HepG2 (cell line): ENCODE data around the gene HBQ1. TPM values are rescaled to one million over a fixed set of nuclear protein-coding genes. Genes with fewer than 3 reads are reported as not detected.
A peak's percentile ranks its signal among the peaks of the same experiment; 100 is the strongest.

Experiments
- CSRNP2 ChIP-seq: sonication (generic); formaldehyde crosslinking; conservative IDR thresholded peaks from 2 replicates; pipeline ENCODE4 v1.8.0; 2022; ENCODE audit warnings: low read depth, missing genetic modification reagents
- HNRNPK ChIP-seq: fragments of 200-400 bp; formaldehyde crosslinking; IDR thresholded peaks from 2 replicates; pipeline ENCODE4 v1.6.1; 2018; ENCODE audit warnings: low read length, low read depth, moderate library complexity, mild to moderate bottlenecking; ENCODE audit not compliant: poor library complexity, severe bottlenecking
- HNRNPL ChIP-seq: fragments of 200-400 bp; formaldehyde crosslinking; IDR thresholded peaks from 2 replicates; pipeline ENCODE4 v1.6.1; 2017; ENCODE audit warnings: mild to moderate bottlenecking, low read depth, low read length
- KDM2A ChIP-seq: sonication (generic); formaldehyde crosslinking; IDR thresholded peaks from 2 replicates; pipeline ENCODE4 v1.4.0; 2020; ENCODE audit warnings: low read depth, missing genetic modification reagents, borderline replicate concordance
- MAZ ChIP-seq, 2 experiments: sonication (generic) in 1 of 2; formaldehyde crosslinking in 1 of 2; IDR thresholded peaks; 2 replicates each; pipeline versions ENCODE4 v1.5.0 to v1.6.1; 2012 to 2020; ENCODE audit warnings: low read depth in 2 of 2, mild to moderate bottlenecking in 2 of 2, borderline replicate concordance in 1 of 2, improper control_type of control experiment in 1 of 2, low read length in 1 of 2, missing genetic modification reagents in 1 of 2, moderate library complexity in 1 of 2
- NFATC3 ChIP-seq: sonication (generic); formaldehyde crosslinking; IDR thresholded peaks from 2 replicates; pipeline ENCODE4 v1.5.1; 2020; ENCODE audit warnings: mild to moderate bottlenecking, missing genetic modification reagents
- NFKBIZ ChIP-seq: IDR thresholded peaks from 2 replicates; pipeline ENCODE4 v1.6.1; 2018; ENCODE audit warnings: missing genetic modification reagents, missing compliant biosample characterization
- POLR2G ChIP-seq: fragments of 200-400 bp; formaldehyde crosslinking; IDR thresholded peaks from 2 replicates; pipeline ENCODE4 v1.6.1; 2018; ENCODE audit warnings: mild to moderate bottlenecking, low read depth, low read length, moderate library complexity
- RARA ChIP-seq: IDR thresholded peaks from 2 replicates; pipeline ENCODE4 v1.6.1; 2016; ENCODE audit warnings: missing genetic modification reagents, missing compliant biosample characterization
- SNAPC5 ChIP-seq: sonication (generic); formaldehyde crosslinking; IDR thresholded peaks from 2 replicates; pipeline ENCODE4 v1.8.1; 2023; ENCODE audit warnings: mild to moderate bottlenecking, missing genetic modification reagents, borderline replicate concordance
- SRF ChIP-seq: IDR thresholded peaks from 2 replicates; pipeline ENCODE4 v1.6.1; 2011; ENCODE audit warnings: mild to moderate bottlenecking, low read depth, low read length, moderate library complexity
- STAT5B ChIP-seq: sonication (generic); formaldehyde crosslinking; IDR thresholded peaks from 2 replicates; pipeline ENCODE4 v1.4.0; 2020; ENCODE audit warnings: missing genetic modification reagents
- TARDBP ChIP-seq: sonication (generic); formaldehyde crosslinking; IDR thresholded peaks from 2 replicates; pipeline ENCODE4 v1.8.0; 2022; ENCODE audit warnings: mild to moderate bottlenecking, missing genetic modification reagents
- TFDP1 ChIP-seq: IDR thresholded peaks from 2 replicates; pipeline ENCODE4 v1.6.1; 2016; ENCODE audit warnings: missing compliant biosample characterization, missing genetic modification reagents, borderline replicate concordance
- ZKSCAN5 ChIP-seq: sonication (generic); formaldehyde crosslinking; IDR thresholded peaks from 2 replicates; pipeline ENCODE4 v1.5.1; 2020; ENCODE audit warnings: mild to moderate bottlenecking, missing genetic modification reagents
- ZNF607 ChIP-seq: sonication (generic); formaldehyde crosslinking; IDR thresholded peaks from 2 replicates; pipeline ENCODE4 v1.5.1; 2020; ENCODE audit warnings: missing genetic modification reagents, mild to moderate bottlenecking, borderline replicate concordance
- ZNF652 ChIP-seq: IDR thresholded peaks from 2 replicates; pipeline ENCODE4 v1.6.1; 2016; ENCODE audit warnings: low read depth, borderline replicate concordance
- polyA plus RNA-seq, 8 experiments: library from polyadenylated mRNA; depleted of rRNA in 3 of 8; stranded (reverse) in 7 of 8; unstranded in 1 of 8; fragments of >200 nt; fragmentation: Illumina TruSeq in 4 of 8; extraction: Trizol in 4 of 8; gene quantifications; 2 replicates each; pipeline versions ENCODE4 v1.2.1 to v1.2.3, GENCODE V29; 2011 to 2016; ENCODE audit warnings: low read depth in 4 of 8, missing spikeins in 1 of 8, mixed read lengths in 1 of 8; ENCODE audit not compliant: insufficient read depth in 1 of 8
- total RNA-seq, 5 experiments: library from RNA; depleted of rRNA; stranded (reverse); fragments of >200 nt; fragmentation: Illumina TruSeq; extraction: Trizol; gene quantifications; 2 replicates each; pipeline ENCODE4 v1.2.3, GENCODE V29; 2016; ENCODE audit warnings: low read depth in 1 of 5
- TF ChIP-seq, protein P1 (sequence below): sonication (generic); formaldehyde crosslinking; IDR thresholded peaks from 2 replicates; pipeline ENCODE4 v1.9.0; 2021; ENCODE audit warnings: missing genetic modification reagents, borderline replicate concordance
- TF ChIP-seq, protein P2 (sequence below): IDR thresholded peaks from 2 replicates; pipeline ENCODE4 v1.6.1; 2012; ENCODE audit warnings: low read depth, low read length, improper control_type of control experiment
- TF ChIP-seq, protein P3 (sequence below): sonication (generic); formaldehyde crosslinking; IDR thresholded peaks from 2 replicates; pipeline ENCODE4 v1.5.0; 2020; ENCODE audit warnings: missing genetic modification reagents, mild to moderate bottlenecking, borderline replicate concordance

The HBQ1 gene
- total and polyA plus RNA-seq, 2 of the 13 experiments (the other 11 are each of a cell fraction or from before 2014, with no cell fraction given), result 4.9 to 7.4 TPM

- TF ChIP-seq, protein P1, sequence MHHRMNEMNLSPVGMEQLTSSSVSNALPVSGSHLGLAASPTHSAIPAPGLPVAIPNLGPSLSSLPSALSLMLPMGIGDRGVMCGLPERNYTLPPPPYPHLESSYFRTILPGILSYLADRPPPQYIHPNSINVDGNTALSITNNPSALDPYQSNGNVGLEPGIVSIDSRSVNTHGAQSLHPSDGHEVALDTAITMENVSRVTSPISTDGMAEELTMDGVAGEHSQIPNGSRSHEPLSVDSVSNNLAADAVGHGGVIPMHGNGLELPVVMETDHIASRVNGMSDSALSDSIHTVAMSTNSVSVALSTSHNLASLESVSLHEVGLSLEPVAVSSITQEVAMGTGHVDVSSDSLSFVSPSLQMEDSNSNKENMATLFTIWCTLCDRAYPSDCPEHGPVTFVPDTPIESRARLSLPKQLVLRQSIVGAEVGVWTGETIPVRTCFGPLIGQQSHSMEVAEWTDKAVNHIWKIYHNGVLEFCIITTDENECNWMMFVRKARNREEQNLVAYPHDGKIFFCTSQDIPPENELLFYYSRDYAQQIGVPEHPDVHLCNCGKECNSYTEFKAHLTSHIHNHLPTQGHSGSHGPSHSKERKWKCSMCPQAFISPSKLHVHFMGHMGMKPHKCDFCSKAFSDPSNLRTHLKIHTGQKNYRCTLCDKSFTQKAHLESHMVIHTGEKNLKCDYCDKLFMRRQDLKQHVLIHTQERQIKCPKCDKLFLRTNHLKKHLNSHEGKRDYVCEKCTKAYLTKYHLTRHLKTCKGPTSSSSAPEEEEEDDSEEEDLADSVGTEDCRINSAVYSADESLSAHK (CRISPR knock-in tag), result peak; percentile 94
- TF ChIP-seq KDM2A (CRISPR knock-in tag), result peak; percentile 96
- TF ChIP-seq SNAPC5 (CRISPR knock-in tag), result peak; percentile 94
- TF ChIP-seq NFKBIZ (CRISPR knock-in tag), result 0 out of 2 replicates have a peak, but pooled peaks have one; percentile 63
- 0 out of 2 replicates have a peak, but pooled peaks have one; percentile 44 for TF ChIP-seq MAZ (IDR thresholded peaks at IDR 0.05; ENCODE audit: borderline replicate concordance, low read depth, low read length)
- peak; percentile 99 for TF ChIP-seq MAZ (CRISPR knock-in tag; IDR thresholded peaks at IDR 0.05; ENCODE audit: low read depth)
- TF ChIP-seq RARA, result peak; percentile 61; the same call in 1 of the 2 replicates
- peak; percentile 62 for TF ChIP-seq HNRNPK
- peak; percentile 97 for TF ChIP-seq TFDP1 (CRISPR knock-in tag)
- peak; percentile 97 for TF ChIP-seq POLR2G
- TF ChIP-seq ZNF652 (CRISPR knock-in tag), result 0 out of 2 replicates have a peak, but pooled peaks have one; percentile 22
- no peak for TF ChIP-seq SRF
- TF ChIP-seq, protein P2, sequence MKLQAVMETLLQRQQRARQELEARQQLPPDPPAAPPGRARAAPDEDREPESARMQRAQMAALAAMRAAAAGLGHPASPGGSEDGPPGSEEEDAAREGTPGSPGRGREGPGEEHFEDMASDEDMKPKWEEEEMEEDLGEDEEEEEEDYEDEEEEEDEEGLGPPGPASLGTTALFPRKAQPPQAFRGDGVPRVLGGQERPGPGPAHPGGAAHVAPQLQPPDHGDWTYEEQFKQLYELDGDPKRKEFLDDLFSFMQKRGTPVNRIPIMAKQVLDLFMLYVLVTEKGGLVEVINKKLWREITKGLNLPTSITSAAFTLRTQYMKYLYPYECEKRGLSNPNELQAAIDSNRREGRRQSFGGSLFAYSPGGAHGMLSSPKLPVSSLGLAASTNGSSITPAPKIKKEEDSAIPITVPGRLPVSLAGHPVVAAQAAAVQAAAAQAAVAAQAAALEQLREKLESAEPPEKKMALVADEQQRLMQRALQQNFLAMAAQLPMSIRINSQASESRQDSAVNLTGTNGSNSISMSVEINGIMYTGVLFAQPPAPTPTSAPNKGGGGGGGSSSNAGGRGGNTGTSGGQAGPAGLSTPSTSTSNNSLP, result no peak
- TF ChIP-seq, protein P3, sequence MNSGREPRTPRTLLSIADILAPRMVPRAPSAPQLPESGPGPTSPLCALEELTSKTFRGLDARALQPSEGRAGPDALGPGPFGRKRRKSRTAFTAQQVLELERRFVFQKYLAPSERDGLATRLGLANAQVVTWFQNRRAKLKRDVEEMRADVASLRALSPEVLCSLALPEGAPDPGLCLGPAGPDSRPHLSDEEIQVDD, result peak; percentile 93
- TF ChIP-seq NFATC3 (CRISPR knock-in tag), result peak; percentile 84
- no peak for TF ChIP-seq HNRNPL
- no peak for TF ChIP-seq CSRNP2 (CRISPR knock-in tag)
- peak; percentile 97 for TF ChIP-seq TARDBP (CRISPR knock-in tag)
- peak; percentile 94 for TF ChIP-seq STAT5B
- TF ChIP-seq ZKSCAN5, result peak; percentile 59; the same call in 1 of the 2 replicates
- TF ChIP-seq ZNF607, result peak; percentile 99
These were observed 48.8 kb downstream of the HBQ1 start, which contains the start of gene LUC7L (continued) for GRCh38 chr16:228852-229730.
